H7 (cell line): ENCODE measurements around the gene NR3C2. TPM values are rescaled to one million over a fixed set of nuclear protein-coding genes. Genes with fewer than 3 reads are reported as not detected.
"Not testable (repeated sequence)": the region's sequence is repeated elsewhere in the genome, so short reads cannot be mapped to it uniquely, and the experiment has no call there.

Experiments
- DNase-seq: peaks from one replicate; pipeline ENCODE4 v3.0.0; 2012
- H3K27me3 ChIP-seq: 2 replicates; pipeline ENCODE4 v1.6.0; 2011; ENCODE audit warnings: mild to moderate bottlenecking, low read length; ENCODE audit not compliant: control insufficient read depth, insufficient read depth
- H3K36me3 ChIP-seq: replicated peaks from 2 replicates; pipeline ENCODE4 v1.5.1; 2011; ENCODE audit warnings: low read length; ENCODE audit not compliant: control insufficient read depth, insufficient read depth
- H3K4me3 ChIP-seq: 2 replicates; pipeline ENCODE4 v1.5.1; 2011; ENCODE audit warnings: low read depth, mild to moderate bottlenecking, control low read depth, low read length, moderate library complexity; ENCODE audit not compliant: insufficient read depth
- total RNA-seq: library from RNA; depleted of rRNA; stranded (reverse); fragments of >200 nt; shearing (Covaris generic); gene quantifications from 2 replicates; pipeline ENCODE4 v1.2.3, GENCODE V29; 2014

NR3C2 gene
- total RNA-seq, 1 experiment from 2014 or later = 0.55 TPM

GRCh38 chr4:148164557-148164956 lies 277.7 kb downstream of the NR3C2 start:
- no peak for DNase-seq
- Histone ChIP-seq H3K36me3 (no peaks in the 10 kb centered on the region), H3K4me3 (no peak overlapping the region), H3K27me3 (no peaks in the 10 kb centered on the region)

DNA sequence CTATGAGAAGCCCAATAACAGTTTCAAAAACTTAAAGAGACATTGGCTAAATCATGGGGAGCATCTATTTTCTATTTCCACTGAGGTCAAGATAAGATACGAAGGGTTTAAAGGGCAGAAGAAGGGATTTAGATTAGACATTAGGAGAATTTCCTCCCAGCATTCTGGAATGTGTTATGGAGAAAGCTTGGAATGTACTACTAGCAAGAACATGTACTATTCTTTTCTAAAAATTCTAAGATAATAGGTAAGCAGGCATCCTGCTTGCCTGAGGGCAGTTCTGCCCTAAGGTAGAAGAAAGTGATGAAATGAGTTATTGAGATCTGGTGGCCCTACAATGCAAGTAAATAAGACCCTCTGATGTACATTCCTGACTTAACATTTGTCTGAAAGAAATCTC lies 279.2 kb downstream of the NR3C2 start:
- no peak for DNase-seq
- no peak overlapping the region for H3K4me3 ChIP-seq
- H3K27me3 ChIP-seq = no peaks in the 10 kb centered on the region
- no peaks in the 10 kb centered on the region for H3K36me3 ChIP-seq

DNA sequence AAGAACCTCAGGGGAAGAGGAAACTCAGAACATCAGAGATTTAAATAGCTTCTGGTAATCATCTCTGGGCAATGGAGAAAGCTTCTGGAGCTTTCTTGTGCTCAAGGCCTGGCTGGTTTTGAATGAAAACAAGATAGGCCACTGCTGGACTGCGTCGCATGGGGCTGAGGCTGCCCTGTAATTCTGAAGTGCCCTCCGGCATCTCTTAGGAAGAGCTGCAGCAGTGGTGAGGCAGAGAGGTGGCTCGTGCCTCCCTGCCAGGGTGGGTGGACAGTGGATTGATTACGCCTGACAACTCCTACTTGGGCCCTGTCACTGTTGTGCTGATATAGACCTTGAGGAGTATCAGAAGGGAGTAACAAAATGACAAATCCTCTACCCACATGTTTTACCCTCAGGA lies 279.7 kb downstream of the NR3C2 start:
- Histone ChIP-seq H3K27me3 (no peaks in the 10 kb centered on the region), H3K4me3 (no peak overlapping the region), H3K36me3 (no peaks in the 10 kb centered on the region)
- no peak for DNase-seq

- DNase-seq = no peak
- no peaks in the 10 kb centered on the region for H3K27me3 ChIP-seq
- no peak overlapping the region for H3K4me3 ChIP-seq
- H3K36me3 ChIP-seq = no peaks in the 10 kb centered on the region
Measured at GRCh38 chr4:148161601-148162000, 280.6 kb downstream of the NR3C2 start.

DNA sequence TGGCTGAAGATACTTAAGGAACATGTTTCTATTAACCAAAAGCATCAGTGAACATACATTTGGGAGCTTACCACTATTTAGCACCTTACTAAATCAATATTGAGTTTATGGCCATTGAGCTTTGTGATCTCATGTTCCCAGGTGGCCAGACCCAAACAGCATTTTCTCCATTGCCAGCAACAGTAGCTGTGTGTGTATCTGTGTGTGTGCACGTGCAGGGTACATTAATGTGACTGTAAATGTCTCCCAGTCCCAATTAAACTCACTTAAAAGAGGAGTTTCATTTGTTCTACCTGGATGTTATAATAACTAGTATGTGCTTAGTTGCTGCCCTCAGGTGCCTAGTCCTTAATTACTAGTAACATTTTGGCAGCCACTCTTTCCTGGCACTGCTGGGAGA lies 282.4 kb downstream of the NR3C2 start:
- Histone ChIP-seq H3K36me3 (no peaks in the 10 kb centered on the region), H3K4me3 (no peak overlapping the region), H3K27me3 (no peaks in the 10 kb centered on the region)
- no peak for DNase-seq

- Histone ChIP-seq H3K27me3 (no peaks in the 10 kb centered on the region), H3K36me3 (no peaks in the 10 kb centered on the region), H3K4me3 (no peak overlapping the region)
- no peak for DNase-seq
Measured at GRCh38 chr4:148154769-148155168, 287.4 kb downstream of the NR3C2 start.

- Histone ChIP-seq H3K27me3 (no peaks in the 10 kb centered on the region), H3K36me3 (no peaks in the 10 kb centered on the region), H3K4me3 (no peak overlapping the region)
- DNase-seq = no peak
Measured at GRCh38 chr4:148152868-148153625, 289.2 kb downstream of the NR3C2 start.

DNA sequence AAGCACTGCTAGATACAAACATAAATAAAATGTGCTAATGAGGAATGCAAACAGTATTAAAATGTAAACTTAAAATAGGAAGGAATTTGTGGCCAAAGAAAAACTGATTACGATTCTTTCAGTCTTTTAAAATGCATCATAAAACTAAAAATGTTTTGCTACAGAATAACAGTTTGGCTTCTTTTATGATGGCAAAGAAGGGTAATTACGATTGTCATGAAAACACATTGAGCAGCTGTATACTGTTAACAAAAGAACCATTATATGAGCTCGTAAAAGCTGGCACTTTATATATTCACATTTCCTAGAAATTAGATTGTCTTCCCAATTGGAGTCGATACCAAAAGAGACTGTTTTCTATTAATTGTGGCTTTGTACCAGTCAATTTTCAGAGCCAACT lies 290.4 kb downstream of the NR3C2 start:
- H3K27me3 ChIP-seq = no peaks in the 10 kb centered on the region

DNA sequence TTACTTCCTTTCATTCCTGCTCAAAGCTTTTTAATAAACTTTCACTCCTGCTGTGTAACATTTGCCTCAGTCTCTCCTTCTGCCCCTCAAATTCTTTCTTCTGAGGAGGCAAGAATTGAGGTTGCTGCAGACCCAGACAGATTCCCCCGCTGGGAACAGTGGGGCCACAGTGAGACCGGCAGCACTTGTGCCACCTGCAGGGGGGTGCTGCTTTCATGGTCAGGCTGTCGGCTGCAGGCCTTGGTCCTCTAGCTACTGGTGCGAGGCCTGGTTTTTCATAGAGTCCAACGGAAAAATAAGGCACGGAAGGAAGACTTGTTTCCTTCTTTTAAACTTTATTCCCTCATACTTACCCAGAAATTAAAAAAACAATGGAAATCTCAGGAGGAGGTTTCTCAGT lies 296.7 kb downstream of the NR3C2 start:
- DNase-seq = peak; percentile 25
- H3K27me3 ChIP-seq = no peaks in the 10 kb centered on the region

More for the DNA sequence above, 290.4 kb downstream of the NR3C2 start:
- Histone ChIP-seq H3K36me3 (no peaks in the 10 kb centered on the region), H3K4me3 (no peak overlapping the region)
- DNase-seq = no peak

GRCh38 chr4:148143174-148143573 lies 299.0 kb downstream of the NR3C2 start:
- Histone ChIP-seq H3K27me3 (no peaks in the 10 kb centered on the region), H3K4me3 (no peak overlapping the region), H3K36me3 (no peaks in the 10 kb centered on the region)
- DNase-seq = no peak

More for the DNA sequence above, 296.7 kb downstream of the NR3C2 start:
- no peak overlapping the region for H3K4me3 ChIP-seq
- H3K36me3 ChIP-seq = no peaks in the 10 kb centered on the region

DNA sequence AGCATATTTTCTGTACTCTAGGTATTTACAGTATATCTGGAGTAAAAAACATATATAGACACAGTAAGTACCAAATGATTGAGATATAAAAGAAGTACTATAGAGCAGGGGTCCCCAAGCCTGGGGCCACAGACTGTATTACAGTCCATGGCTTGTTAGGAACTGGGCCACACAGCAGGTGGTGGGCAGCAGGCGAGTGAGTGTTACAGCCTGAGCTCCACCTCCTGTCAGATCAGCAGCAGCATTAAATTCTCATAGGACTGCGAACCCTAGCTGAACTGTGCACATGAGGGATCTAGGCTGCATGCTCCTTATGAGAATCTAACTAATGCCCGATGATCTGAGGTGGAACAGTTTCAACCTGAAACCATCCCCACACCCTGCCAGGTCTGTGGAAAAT lies 300.7 kb downstream of the NR3C2 start:
- DNase-seq = no peak
- Histone ChIP-seq H3K27me3 (no peaks in the 10 kb centered on the region), H3K4me3 (no peak overlapping the region), H3K36me3 (no peaks in the 10 kb centered on the region)

GRCh38 chr4:148126825-148127224 lies 315.4 kb downstream of the NR3C2 start:
- Histone ChIP-seq H3K27me3 (no peaks in the 10 kb centered on the region), H3K36me3 (no peaks in the 10 kb centered on the region), H3K4me3 (no peak overlapping the region)
- DNase-seq = no peak

- no peaks in the 10 kb centered on the region for H3K36me3 ChIP-seq
- H3K4me3 ChIP-seq = no peak overlapping the region
- H3K27me3 ChIP-seq = no peaks in the 10 kb centered on the region
- no peak for DNase-seq
Measured at GRCh38 chr4:148124512-148124911, 317.7 kb downstream of the NR3C2 start.

DNA sequence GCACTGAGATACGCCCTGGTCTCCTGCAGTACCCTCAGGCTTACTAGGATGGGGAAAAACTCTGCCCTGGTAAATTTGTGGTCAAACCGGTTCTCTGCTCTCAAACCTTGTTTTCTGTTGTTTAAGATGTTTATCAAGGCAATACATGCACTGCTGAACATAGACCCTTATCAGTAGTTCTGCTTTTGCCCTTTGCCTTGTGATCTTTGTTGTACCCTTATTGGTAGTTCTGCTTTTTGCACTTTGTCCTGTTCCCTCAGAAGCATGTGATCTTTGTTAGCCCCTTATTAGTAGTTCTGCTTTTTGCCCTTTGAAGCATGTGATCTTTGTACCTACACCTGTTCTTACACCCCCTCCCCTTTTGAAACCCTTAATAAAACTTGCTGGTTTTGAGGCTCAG lies 319.1 kb downstream of the NR3C2 start:
- not testable (repeated sequence) for H3K4me3 ChIP-seq, H3K27me3 ChIP-seq, H3K36me3 ChIP-seq, DNase-seq

DNA sequence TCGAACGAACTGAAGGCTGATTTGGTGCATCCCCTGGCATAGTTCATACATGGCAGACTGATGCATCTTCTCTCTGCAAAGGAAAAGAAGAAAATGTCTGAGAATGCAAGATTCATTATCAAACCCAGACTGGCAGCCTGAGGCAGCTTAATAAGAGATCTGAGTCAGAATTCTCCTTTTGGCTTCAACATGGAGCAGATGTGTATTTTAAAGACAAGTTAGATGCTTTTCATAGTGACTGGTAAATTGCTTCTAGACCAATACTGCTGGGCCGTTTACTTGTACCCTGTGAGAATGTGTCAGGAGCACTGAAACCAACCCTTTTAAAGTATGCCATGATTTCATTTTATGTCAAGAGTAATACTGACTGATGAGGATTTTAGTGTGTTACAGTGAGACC lies 322.0 kb downstream of the NR3C2 start:
- no peak overlapping the region for H3K4me3 ChIP-seq
- no peak for DNase-seq
- no peaks in the 10 kb centered on the region for H3K27me3 ChIP-seq
- no peaks in the 10 kb centered on the region for H3K36me3 ChIP-seq

DNA sequence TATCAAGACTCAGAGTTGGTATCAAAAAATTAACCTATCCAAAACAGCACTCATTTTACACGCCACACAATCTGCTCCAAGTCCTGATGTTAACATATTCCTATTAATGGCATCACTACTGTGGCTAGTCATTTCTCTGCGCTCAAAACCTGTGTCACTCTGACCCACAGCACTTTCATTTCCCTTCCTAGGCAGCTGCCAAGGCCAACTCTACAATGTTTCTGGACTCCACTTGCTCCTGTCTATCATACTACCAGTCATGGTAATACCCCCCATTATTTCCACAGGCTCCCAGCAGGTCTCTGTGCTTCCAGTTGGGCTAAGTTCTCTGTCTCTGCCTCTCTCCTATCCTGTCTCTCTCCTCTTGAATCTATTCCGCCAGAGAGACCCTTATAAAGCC lies 323.6 kb downstream of the NR3C2 start:
- no peak overlapping the region for H3K4me3 ChIP-seq
- DNase-seq = no peak
- H3K36me3 ChIP-seq = no peaks in the 10 kb centered on the region
- H3K27me3 ChIP-seq = no peaks in the 10 kb centered on the region
